22Rv1 (cell line): ENCODE data around the gene DPP6.

Experiments
- ZFX ChIP-seq: fragments of 450-650 bp; IDR thresholded peaks from 2 replicates; pipeline ENCODE4 v1.6.1; 2017; ENCODE audit warnings: antibody characterized with exemption, borderline replicate concordance
- TF ChIP-seq, protein P1 (sequence below): fragments of 450-650 bp; IDR thresholded peaks from 2 replicates; pipeline ENCODE4 v1.5.1; 2017; ENCODE audit warnings: mild to moderate bottlenecking

DNA sequence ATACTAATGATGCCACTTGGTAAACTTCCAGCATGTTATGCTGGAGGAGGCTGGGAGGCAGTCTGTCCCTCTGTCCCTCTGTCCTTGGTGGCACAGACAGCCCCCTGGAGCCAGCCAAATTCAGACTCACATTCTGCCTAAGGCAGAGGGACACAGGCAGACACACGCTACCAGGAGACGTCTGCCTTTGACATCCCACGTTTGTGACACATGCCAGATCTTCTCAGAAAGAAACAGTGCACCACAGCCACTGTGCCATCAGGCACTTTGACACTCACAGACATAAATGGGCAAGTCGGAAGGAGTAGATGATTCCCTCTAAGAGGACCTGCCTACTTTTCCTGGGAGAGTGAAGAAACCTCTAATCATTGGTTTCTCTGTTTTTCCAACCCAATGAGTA is 467.0 kb downstream of the DPP6 start:
- TF ChIP-seq, protein P1, sequence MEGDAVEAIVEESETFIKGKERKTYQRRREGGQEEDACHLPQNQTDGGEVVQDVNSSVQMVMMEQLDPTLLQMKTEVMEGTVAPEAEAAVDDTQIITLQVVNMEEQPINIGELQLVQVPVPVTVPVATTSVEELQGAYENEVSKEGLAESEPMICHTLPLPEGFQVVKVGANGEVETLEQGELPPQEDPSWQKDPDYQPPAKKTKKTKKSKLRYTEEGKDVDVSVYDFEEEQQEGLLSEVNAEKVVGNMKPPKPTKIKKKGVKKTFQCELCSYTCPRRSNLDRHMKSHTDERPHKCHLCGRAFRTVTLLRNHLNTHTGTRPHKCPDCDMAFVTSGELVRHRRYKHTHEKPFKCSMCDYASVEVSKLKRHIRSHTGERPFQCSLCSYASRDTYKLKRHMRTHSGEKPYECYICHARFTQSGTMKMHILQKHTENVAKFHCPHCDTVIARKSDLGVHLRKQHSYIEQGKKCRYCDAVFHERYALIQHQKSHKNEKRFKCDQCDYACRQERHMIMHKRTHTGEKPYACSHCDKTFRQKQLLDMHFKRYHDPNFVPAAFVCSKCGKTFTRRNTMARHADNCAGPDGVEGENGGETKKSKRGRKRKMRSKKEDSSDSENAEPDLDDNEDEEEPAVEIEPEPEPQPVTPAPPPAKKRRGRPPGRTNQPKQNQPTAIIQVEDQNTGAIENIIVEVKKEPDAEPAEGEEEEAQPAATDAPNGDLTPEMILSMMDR: no peak
- TF ChIP-seq ZFX: no peak
